Forelimb muscle (tissue), 1 donor: Measurements from ENCODE around the gene AHCY. TPM values are rescaled to one million over a fixed set of nuclear protein-coding genes. Genes with fewer than 3 reads are reported as not detected.
A peak's percentile ranks its signal among the peaks of the same experiment; 100 is the strongest.
"Not testable (repeated sequence)": the region's sequence is repeated elsewhere in the genome, so short reads cannot be mapped to it uniquely, and the experiment has no call there.

ENCODE experiments used
- DNase-seq: peaks from one replicate; pipeline ENCODE4 v3.0.0-alpha.2; 2013; ENCODE audit warnings: low read depth
- polyA plus RNA-seq: library from polyadenylated mRNA; unstranded; fragments of 120-200 nt; gene quantifications from one replicate; pipeline ENCODE4 v1.2.1, GENCODE V29; 2013; ENCODE audit not compliant: insufficient read length

The AHCY gene
- 219 TPM for polyA plus RNA-seq

- DNase-seq, result peak; percentile 91
Measured at GRCh38 chr20:34302723-34303533, at the start of gene AHCY. Gene AHCY, minus strand, starts transcription at chr20:34303355. Its CDS starts 85 bp downstream, at chr20:34303270.

- no peak for DNase-seq
Measured at GRCh38 chr20:34350095-34350494, 46.9 kb upstream of the AHCY start.

- no peak for DNase-seq
Measured at GRCh38 chr20:34347571-34347970, 44.4 kb upstream of the AHCY start.

- not testable (repeated sequence) for DNase-seq
Measured at GRCh38 chr20:34346533-34346865, 43.3 kb upstream of the AHCY start.

- not testable (repeated sequence) for DNase-seq
Measured at GRCh38 chr20:34345839-34346532, 42.8 kb upstream of the AHCY start.

DNA sequence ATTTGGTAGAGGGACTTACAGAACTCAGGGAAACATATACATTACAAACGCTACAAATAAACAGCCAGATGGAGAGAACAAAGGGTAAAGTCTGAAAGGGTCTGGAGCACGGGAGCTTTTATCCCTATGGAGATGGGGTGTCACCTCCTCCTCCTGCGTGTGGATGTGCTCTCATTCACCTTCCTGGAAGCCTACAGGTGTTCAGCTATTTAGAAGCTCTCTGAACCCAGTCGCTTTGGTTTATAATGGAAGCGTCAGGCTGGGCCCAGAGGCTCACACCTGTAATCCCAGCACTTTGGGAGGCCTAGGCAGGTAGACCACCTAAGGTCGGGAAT, 42.2 kb upstream of the AHCY start:
- DNase-seq, result no peak

GRCh38 chr20:34344238-34344637, 41.1 kb upstream of the AHCY start:
- no peak for DNase-seq

DNA sequence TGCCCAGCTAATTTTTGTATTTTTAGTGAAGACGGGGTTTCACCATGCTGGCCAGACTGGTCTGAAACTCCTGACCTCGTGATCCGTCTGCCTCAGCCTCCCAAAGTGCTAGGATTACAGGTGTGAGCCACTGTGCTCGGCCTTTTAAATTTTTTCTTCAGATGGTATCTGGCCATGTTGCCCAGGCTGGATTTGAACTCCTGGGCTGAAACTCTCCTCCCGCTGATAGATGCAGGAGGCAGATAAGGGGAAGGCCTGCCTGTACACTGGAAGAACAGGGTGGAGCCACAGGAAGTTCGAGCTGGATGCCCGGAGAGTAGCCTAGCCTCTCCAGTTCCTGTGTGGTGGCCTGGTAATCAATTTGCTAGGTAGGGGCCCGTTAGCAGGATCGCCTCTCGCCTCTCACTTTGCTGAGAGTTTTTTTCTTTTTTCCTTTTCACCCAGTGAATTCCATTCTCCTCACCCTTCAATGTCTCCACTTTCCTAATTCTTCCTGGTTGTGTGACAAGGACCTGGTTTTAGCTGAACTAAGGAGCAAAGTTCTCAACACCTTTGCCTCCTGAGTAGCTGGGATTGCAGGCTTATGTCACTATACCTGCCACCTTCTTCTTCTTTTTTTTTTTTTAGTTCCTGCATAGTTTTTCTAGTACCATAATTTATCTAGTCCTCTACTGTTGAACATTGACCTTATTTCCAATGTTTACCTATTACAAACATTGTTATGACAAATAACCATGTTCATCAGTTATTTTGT, 40.5 kb upstream of the AHCY start:
- no peak for DNase-seq

DNA sequence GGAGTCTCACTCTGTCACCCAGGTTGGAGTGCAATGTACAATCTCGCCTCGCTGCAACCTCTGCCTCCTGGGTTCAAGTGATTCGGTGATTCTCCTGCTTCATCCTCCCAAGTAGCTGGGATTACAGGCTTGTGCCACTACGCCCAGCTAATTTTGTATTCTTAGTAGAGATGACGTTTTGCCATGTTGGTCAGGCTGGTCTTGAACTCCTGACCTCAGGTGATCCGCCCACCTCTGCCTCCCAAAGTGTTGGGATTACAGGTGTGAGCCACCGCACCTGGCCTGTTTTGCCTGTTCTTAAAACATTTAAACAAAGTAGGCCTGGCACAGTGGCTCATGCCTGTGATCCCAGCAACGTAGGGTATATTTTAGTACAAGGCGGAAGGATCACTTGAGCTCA, 38.0 kb upstream of the AHCY start:
- DNase-seq, result not testable (repeated sequence)

GRCh38 chr20:34340726-34341125, 37.6 kb upstream of the AHCY start:
- not testable (repeated sequence) for DNase-seq

DNA sequence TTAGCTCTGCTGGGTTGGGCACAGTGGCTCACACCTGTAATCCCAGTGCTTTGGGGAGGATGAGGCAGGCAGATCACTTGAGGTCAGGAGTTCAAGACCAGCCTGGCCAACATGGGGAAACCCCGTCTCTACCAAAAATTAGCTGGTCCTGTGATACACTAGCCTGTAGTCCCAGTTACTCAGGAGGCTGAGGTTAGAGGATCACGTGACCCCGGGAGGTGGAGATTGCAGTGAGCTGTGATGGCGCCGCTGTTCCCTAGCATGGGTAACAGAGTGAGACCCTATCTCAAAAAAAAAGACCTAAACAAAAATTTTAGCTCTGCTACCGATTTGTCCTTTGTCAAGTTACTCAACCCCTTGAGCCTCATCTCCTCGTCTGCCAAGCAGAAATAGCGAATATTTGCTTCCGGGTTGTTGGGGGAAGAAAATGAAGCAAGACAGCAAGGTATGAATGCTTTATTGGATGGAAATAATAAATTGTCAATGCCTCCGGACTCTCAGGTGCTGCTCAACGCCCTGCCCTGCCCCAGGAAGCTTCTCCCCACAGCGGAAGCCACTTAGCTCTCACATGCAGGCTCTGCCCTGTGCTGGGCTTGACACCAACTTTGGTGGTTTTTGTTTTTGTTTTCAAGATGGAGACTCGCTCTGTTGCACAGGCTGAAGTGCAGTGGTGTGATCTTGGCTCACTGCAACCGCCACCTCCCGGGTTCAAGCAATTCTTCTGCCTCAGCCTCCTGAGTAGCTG, 35.0 kb upstream of the AHCY start:
- no peak for DNase-seq

GRCh38 chr20:34337544-34337943, 34.4 kb upstream of the AHCY start:
- no peak for DNase-seq

- no peak for DNase-seq
Measured at GRCh38 chr20:34334654-34335407, 31.7 kb upstream of the AHCY start.

DNA sequence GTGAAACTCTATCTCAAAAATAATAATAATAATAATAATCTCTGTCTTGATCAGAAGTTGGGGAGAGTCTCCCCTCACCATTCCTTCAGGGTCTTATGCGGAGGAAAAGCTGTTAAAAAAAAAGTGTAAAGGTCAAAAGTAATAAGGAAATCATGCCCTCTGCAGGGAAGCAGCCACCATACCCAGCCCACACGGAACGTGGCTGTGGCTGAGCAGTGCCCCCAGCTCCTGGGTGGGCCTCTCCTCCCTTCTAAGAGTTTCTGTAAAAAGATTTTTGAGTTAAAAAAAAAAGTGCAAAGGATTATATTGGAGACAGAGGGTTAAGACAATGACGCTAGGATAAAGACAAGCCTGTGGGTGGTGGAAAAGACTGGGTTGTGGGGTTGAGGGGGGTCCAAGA, 30.6 kb upstream of the AHCY start:
- no peak for DNase-seq

GRCh38 chr20:34332262-34332920, 29.2 kb upstream of the AHCY start:
- no peak for DNase-seq

- DNase-seq, result no peak
Measured at GRCh38 chr20:34331838-34332237, 28.7 kb upstream of the AHCY start.

DNA sequence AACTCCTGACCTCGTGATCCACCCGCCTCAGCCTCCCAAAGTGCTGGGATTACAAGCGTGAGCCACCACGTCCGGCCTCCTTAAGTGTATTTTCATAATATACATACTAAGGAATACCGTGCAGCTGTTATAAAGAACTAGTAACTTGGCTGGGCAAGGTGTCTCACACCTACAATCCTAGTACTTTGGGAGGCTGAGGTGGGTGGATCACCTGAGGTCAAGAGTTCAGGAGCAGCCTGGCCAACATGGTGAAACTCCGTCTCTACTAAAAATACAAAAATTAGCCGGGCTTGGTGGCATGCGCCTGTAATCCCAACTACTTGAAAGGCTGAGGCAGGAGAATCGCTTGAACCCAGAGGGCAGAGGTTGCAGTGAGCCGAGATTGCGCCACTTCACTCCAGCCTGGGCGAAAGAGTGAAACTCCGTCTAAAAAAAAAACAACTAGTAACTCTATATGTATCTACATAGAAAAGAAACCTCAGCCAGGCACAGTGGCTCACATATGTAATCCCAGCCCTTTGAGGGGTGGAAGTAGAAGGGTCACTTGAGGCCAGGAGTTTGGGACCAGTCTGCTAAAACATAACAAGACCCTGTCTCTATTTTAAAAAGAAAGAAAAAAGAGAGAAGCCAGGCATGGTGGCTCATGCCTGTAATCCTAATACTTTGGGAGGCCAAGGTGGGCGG, 27.8 kb upstream of the AHCY start:
- not testable (repeated sequence) for DNase-seq

- DNase-seq, result no peak
Measured at GRCh38 chr20:34328928-34329677, 25.9 kb upstream of the AHCY start.

DNA sequence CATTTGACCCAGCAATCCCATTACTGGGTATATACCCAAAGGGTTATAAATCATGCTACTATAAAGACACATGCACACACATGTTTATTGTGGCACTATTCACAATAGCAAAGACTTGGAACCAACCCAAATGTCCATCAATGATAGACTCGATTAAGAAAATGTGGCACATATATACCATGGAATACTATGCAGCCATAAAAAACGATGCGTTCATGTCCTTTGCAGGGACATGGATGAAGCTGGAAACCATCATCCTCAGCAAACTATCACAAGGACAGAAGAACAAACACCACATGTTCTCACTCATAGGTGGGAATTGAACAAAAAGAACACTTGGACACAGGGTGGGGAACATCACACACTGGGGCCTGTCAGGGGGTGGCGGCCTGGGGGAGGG, 25.1 kb upstream of the AHCY start:
- DNase-seq, result not testable (repeated sequence)
